Activated gamma-delta T cell treated with anti-CD3 and anti-CD28 coated beads, Interleukin-2, amount 50 U/mL, for 16 hours (primary cell): ENCODE measurements around the gene HERC3.
A peak's percentile ranks its signal among the peaks of the same experiment; 100 is the strongest.

Experiments
- DNase-seq: peaks from one replicate; pipeline ENCODE4 v3.0.0-alpha.2; 2020; ENCODE audit warnings: low read depth

Gene HERC3

GRCh38 chr4:88660446-88661294 is 68.4 kb downstream of the HERC3 start:
- DNase-seq: no peak

- DNase-seq: no peak
These were observed 69.5 kb downstream of the HERC3 start for GRCh38 chr4:88661739-88662138.

- no peak for DNase-seq
These were observed 80.7 kb downstream of the HERC3 start for GRCh38 chr4:88672987-88673386.

- no peak for DNase-seq
These were observed 81.6 kb downstream of the HERC3 start for GRCh38 chr4:88673886-88674285.

DNA sequence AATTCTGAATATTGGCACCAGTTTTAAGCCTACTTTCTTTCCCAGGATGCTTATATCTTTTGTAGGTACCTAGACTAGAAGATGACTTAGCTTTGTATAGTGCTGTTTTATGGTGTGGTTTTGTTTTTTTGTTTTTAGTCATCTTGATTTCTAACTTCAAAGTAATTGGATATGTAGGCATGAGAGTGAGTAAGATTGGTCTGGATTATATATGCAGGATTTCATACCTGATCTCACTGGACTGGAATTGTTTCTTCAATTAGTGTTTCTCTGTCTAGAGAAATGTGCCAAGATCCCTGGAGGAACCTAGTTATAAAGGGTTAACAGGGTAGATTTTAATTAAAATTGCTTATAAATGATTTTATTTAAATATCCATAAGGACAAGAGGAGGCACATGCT is 82.3 kb downstream of the HERC3 start:
- DNase-seq: no peak

- no peak for DNase-seq
These were observed 82.7 kb downstream of the HERC3 start for GRCh38 chr4:88674979-88675378.

GRCh38 chr4:88675543-88675942 is 83.3 kb downstream of the HERC3 start:
- DNase-seq: no peak

DNA sequence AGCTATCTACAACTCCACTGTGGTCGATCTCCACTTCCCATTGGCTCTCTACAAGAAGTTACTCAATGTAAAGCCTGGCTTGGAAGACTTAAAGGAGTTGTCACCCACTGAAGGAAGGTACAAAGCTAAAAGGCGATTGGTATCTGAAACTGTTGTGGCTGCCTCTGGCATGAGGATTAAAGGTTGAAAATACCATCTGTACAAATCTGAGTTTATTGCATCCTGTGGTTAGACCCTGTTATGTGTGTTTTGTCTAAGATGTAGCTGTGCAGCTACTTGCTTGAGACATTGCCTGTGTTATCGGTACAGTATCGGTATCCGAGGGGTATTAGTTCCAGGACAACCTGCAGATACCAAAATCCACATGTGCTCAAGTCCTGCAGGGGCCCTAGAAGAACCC is 88.9 kb downstream of the HERC3 start:
- no peak for DNase-seq

- no peak for DNase-seq
These were observed 98.1 kb downstream of the HERC3 start for GRCh38 chr4:88690355-88690754.

GRCh38 chr4:88693792-88694191 is 101.5 kb downstream of the HERC3 start:
- DNase-seq: no peak

DNA sequence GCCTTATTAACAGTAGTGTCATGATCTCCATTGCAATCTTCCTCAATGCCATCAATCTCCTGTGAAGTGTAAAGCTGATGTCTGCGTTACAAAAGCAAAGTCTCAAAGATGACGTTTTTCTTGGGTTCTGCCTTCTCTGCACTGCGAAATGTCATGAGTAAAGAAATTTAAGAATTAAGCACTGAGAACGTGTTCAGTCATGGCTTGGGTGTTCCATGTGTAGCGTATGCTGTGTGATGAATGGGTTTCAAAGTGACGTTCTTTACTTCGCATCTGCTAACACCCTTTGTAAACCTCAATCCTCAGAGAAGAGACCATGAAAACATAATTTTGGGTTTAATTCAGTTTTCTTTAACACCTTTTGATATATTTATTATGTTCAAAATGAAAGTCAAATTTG is 104.3 kb downstream of the HERC3 start:
- DNase-seq: no peak

DNA sequence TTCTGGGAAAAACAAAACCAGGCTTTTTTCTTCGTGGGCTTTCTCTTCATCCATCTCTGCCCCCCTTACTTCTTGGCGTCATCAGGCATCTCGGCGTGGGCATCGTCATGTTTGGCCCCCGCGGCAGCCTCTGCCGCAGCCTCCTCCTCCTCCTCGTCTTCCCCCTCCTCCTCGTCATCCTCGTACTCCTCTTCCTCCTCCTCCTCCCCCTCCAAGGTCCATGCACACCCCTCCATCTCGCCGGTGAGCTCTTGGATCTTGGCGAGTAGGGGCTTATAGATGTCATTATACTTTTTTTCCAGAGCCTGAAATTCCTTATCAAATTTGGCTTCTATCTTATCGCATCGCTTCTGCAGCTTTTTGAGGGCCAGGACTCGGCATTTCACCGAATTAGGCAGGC is 104.9 kb downstream of the HERC3 start:
- no peak for DNase-seq

DNA sequence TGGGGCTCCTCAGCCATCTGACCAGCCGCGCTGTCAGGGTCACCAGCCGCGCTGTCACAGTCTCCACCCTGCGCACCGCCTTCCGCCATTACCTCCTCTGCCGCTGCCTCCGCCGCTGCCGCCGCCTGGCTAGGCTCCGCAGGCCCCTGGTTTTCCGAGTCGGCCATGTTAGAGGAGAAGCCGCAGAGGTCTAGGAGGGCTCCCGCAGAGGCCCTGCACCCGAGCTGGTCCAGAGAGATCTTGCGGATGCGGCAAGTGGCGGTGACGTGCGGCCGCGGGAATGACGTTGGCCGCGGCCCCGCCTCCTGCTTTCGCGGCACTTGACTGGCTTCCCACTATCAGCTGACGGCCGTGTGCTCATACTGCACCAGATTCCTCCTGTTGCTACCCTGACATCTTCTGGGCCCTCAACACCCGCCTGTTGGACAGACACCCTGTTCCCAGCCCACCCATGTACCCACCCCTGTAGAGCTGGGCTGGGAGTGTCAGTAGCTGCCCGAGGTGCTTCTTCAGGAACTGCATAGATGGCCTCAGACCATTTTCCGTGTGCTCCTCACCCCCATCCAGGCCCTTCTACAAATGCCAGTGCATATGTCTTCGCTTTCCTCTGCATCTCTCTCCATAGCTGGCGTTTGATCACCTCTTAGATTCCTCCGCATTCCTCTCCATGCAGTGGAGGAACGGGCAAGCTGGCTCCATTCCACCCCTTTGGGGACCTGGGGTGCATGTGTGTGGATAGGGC is 105.5 kb downstream of the HERC3 start, which contains the start of gene NAP1L5:
NAP1L5 (minus strand) TSS at position 242 of the 742 bp plus-strand sequence; CDS start at position 167, 75 bp downstream.
- DNase-seq: peak; percentile 42

GRCh38 chr4:88698519-88698918 is 106.2 kb downstream of the HERC3 start:
- no peak for DNase-seq

DNA sequence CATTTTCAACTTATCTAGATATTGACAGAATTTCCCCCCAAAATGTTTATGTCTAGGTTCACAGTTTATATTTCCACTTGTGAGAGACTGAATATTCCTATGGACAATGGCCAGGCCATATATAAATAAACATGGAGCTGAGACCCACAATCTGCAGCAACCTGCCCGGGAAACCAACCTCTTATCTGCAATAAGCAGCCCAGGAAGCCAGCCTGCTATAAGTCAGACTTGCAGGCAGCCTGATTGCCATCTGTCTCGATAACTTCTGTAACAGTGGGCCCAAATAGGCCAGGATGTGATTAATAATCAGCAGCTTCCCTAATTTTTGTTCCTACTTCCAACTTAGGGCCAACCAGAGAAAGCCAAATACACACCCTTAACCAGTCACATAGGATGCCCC is 110.5 kb downstream of the HERC3 start:
- no peak for DNase-seq

- DNase-seq: no peak
These were observed 112.9 kb downstream of the HERC3 start for GRCh38 chr4:88705223-88705622.

DNA sequence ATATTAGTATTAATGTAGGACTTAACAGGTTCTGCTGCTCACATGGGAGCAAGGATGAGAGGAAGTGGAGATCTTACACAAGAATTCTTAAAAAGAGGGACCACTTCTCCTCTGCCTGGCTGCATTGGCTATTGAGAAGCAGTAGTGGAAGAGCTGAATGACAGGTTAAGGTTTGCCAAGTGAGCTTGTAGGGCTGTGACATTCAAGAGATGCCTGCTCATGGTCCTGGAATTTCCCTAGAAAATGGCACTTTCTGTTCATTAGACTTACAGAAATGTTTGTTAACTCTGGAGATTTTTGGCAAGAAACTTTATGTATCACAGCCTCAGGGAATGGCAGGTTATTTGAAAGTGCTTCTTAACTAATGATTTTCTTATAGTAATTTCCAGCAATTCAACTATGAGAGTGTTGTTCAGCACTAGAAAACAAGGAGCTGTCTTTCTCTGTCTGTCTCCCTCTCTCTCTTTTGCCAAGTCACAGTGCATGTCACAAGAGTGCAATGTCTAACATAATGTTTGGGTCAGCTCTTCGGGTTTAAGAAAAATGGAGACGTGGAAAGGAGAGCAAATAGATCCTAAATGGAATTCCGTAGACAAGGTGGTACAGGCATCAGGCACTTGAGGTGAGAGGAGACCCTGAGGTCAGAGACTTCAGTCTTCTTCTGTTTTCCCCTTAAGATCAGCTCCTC is 113.7 kb downstream of the HERC3 start:
- no peak for DNase-seq

GRCh38 chr4:88706574-88706973 is 114.3 kb downstream of the HERC3 start:
- no peak for DNase-seq

DNA sequence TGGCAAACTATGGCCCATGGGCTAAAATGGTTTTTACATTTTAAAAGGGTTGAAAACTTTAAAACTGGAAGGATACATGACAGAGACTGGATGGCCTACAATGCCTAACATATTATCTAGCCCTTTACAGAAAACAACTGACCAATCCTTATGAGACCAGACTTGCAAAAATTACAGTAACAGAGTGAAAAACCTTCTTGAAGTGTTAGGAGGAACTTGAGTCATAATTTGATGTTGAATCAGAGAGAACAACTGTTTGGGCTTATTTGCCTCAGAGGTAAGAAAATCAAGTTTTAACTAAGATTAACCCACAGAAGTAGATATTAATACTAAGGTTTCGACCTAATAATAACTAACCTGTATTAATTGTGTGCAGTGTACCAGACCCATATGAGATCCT is 117.7 kb downstream of the HERC3 start:
- no peak for DNase-seq

DNA sequence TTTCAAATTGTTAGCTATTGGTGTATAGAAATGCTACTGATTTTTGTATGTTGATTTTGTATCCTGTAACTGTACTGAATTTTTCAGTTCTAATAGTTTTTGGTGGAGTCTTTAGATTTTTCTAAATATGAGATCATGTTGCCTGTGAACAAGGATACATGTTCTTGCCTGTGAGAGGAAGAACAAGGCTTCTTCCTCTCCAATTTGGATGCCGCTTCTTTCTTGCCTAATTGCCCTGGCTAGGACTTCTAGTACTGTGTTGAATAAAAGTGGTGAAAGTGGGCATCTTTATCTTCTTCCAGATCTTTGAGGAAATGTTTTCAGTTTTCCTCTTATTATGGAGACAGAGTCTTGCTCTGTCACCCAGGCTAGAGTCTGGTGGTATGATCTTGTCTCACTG is 121.5 kb downstream of the HERC3 start:
- DNase-seq: no peak

DNA sequence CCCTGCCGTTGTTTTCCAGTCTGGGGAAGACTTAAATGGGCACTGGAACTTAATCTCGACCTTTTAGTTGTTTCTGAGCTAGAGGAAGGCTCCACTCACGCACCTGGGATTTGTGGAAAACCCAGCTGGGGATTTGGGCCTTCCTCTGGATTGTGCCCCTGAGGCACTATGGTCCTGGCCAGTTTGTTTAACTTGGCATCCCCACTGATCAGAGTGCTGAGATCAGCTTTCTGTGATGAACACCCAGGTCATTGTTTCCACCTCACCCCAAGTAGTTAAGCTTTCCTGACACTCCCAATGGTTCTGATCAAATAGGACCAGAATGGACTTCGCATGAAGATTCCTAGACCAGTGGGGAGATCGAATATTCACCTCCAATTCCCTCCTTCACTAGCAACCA is 125.8 kb downstream of the HERC3 start:
- no peak for DNase-seq

DNA sequence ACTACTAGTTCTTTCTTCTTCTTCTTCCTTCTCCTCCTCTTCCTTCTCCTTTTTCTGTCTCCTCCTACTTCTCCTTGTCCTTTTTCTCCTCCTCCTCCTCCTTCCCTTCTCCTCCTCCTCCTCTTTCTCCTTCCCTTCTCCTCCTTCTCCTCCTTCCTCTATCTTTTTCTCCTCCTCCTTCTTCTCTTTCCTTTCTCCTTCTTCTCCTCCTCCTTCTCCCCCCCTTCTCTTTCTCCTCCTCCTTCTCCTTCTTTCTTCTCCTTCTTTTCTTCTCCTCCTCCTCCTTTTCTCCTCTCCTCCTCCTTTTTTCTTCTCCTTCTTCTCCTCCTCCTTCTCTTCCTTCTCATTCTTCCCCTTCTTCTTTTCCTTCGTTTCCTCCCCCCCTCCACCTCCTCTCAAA is 127.1 kb downstream of the HERC3 start:
- DNase-seq: no peak
